ENCODE measurements around the gene SEC61A1.

SEC61A1 gene

GRCh38 chr3:128051837-128052594 is at the start of gene SEC61A1:
Gene SEC61A1 (plus strand): TSS chr3:128052437. CDS start chr3:128052553, 116 bp downstream.
- DNase-seq: peak; percentile 64

GRCh38 chr3:128004661-128005060 is 47.6 kb upstream of the SEC61A1 start:
- DNase-seq: no peak

GRCh38 chr3:128006061-128007032 is 45.9 kb upstream of the SEC61A1 start:
- DNase-seq: no peak

- no peak for DNase-seq
Measured at GRCh38 chr3:128007033-128007424, 45.2 kb upstream of the SEC61A1 start.

- DNase-seq: no peak
Measured at GRCh38 chr3:128009952-128010846, 42.0 kb upstream of the SEC61A1 start.

- DNase-seq: peak; percentile 46
Measured at GRCh38 chr3:128011140-128011539, 41.1 kb upstream of the SEC61A1 start.

GRCh38 chr3:128012050-128012449 is 40.2 kb upstream of the SEC61A1 start:
- DNase-seq: no peak

- no peak for DNase-seq
Measured at GRCh38 chr3:128014548-128014947, 37.7 kb upstream of the SEC61A1 start.

- DNase-seq: no peak
Measured at GRCh38 chr3:128016502-128016901, 35.7 kb upstream of the SEC61A1 start.

- DNase-seq: no peak
Measured at GRCh38 chr3:128021768-128022372, 30.4 kb upstream of the SEC61A1 start.

- DNase-seq: no peak
Measured at GRCh38 chr3:128033102-128033501, 19.1 kb upstream of the SEC61A1 start.

GRCh38 chr3:128036119-128036518 is 16.1 kb upstream of the SEC61A1 start:
- no peak for DNase-seq

GRCh38 chr3:128040041-128040440 is 12.2 kb upstream of the SEC61A1 start:
- DNase-seq: no peak

- no peak for DNase-seq
Measured at GRCh38 chr3:128040660-128041059, 11.6 kb upstream of the SEC61A1 start.

- no peak for DNase-seq
Measured at GRCh38 chr3:128041344-128041743, 10.9 kb upstream of the SEC61A1 start.

- DNase-seq: no peak
Measured at GRCh38 chr3:128050597-128050996, 1.6 kb upstream of the SEC61A1 start.

- no peak for DNase-seq
Measured at GRCh38 chr3:128051459-128051836, 789 bp upstream of the SEC61A1 start.

GRCh38 chr3:128052595-128053351 is 536 bp downstream of the SEC61A1 start:
- no peak for DNase-seq

GRCh38 chr3:128053614-128054013 is 1.4 kb downstream of the SEC61A1 start:
- no peak for DNase-seq

GRCh38 chr3:128054367-128054766 is 2.1 kb downstream of the SEC61A1 start:
- DNase-seq: no peak

- DNase-seq: no peak
Measured at GRCh38 chr3:128056258-128056657, 4.0 kb downstream of the SEC61A1 start.

All from NCI-H1436 treated with DMSO at 0.1 percent for 48 hours (cell line).